Neural cell (in vitro differentiated cells): ENCODE results near the gene TTC22. TPM values are rescaled to one million over a fixed set of nuclear protein-coding genes. Genes with fewer than 3 reads are reported as not detected.

Source experiments
- H2AFZ ChIP-seq: fragments of 200-600, 300-800 bp; sonication (generic), shearing (Covaris generic); 2 replicates; pipeline ENCODE4 v1.6.0; 2014; ENCODE audit warnings: low read depth, mild to moderate bottlenecking, antibody characterized with exemption, low read length, moderate library complexity
- H3F3A ChIP-seq: fragments of 200-600 bp; shearing (Covaris generic); 2 replicates; pipeline ENCODE4 v1.6.1; 2016; ENCODE audit warnings: mild to moderate bottlenecking, moderate library complexity, mixed read lengths, antibody characterized with exemption, low read length; ENCODE audit not compliant: insufficient read depth, poor library complexity, severe bottlenecking
- H3K27ac ChIP-seq: fragments of 200-600, 300-800 bp; sonication (generic), shearing (Covaris generic); 2 replicates; pipeline ENCODE4 v1.5.1; 2014; ENCODE audit warnings: mild to moderate bottlenecking, low read length, moderate library complexity
- H3K27me3 ChIP-seq: fragments of 300-800, 200-600 bp; sonication (generic), shearing (Covaris generic); 2 replicates; pipeline ENCODE4 v1.6.0; 2014; ENCODE audit warnings: mild to moderate bottlenecking, low read depth, low read length, moderate library complexity; ENCODE audit not compliant: insufficient read depth
- H3K36me3 ChIP-seq: fragments of 300-800, 200-600 bp; sonication (generic), shearing (Covaris generic); 2 replicates; pipeline ENCODE4 v1.5.1; 2014; ENCODE audit warnings: mild to moderate bottlenecking, antibody characterized with exemption, low read length, moderate library complexity; ENCODE audit not compliant: insufficient read depth
- H3K4me2 ChIP-seq: fragments of 300-800, 200-600 bp; sonication (generic), shearing (Covaris generic); 2 replicates; pipeline ENCODE4 v1.6.0; 2014; ENCODE audit warnings: mild to moderate bottlenecking, low read length
- H3K4me3 ChIP-seq: fragments of 300-800, 200-600 bp; sonication (generic), shearing (Covaris generic); 2 replicates; pipeline ENCODE4 v1.5.1; 2014; ENCODE audit warnings: mild to moderate bottlenecking, low read length, moderate library complexity
- H3K79me2 ChIP-seq: fragments of 200-600 bp; shearing (Covaris generic); replicated peaks from 2 replicates; pipeline ENCODE4 v1.6.0; 2014; ENCODE audit warnings: mild to moderate bottlenecking, low read length, moderate library complexity; ENCODE audit not compliant: insufficient read depth
- H3K9ac ChIP-seq: fragments of 300-800, 200-600 bp; sonication (generic), shearing (Covaris generic); 2 replicates; pipeline ENCODE4 v1.6.1; 2016; ENCODE audit warnings: mild to moderate bottlenecking, low read length, mixed read lengths
- H3K9me2 ChIP-seq: fragments of 200-600 bp; shearing (Covaris generic); 2 replicates; pipeline ENCODE4 v1.6.1; 2016; ENCODE audit warnings: mild to moderate bottlenecking, low read length, mixed read lengths; ENCODE audit not compliant: insufficient read depth
- H3K9me3 ChIP-seq: fragments of 200-600, 300-800 bp; sonication (generic), shearing (Covaris generic); 2 replicates; pipeline ENCODE4 v1.6.1; 2016; ENCODE audit warnings: mild to moderate bottlenecking, mixed run types, low read length, moderate library complexity, mixed read lengths
- H4K20me1 ChIP-seq: fragments of 200-600 bp; shearing (Covaris generic); 2 replicates; pipeline ENCODE4 v1.6.1; 2016; ENCODE audit warnings: mild to moderate bottlenecking, mixed run types; ENCODE audit not compliant: insufficient read depth
- EP300 ChIP-seq: fragments of 450-650 bp; conservative IDR thresholded peaks from 2 replicates; pipeline ENCODE4 v1.6.1; 2014; ENCODE audit warnings: antibody characterized with exemption, mild to moderate bottlenecking, moderate library complexity; ENCODE audit not compliant: poor library complexity, severe bottlenecking
- EZH2 ChIP-seq: fragments of 200-600, 300-800 bp; shearing (Covaris generic), sonication (generic); IDR thresholded peaks from 2 replicates; pipeline ENCODE4 v1.6.1; 2014; ENCODE audit warnings: antibody characterized with exemption, low read length, borderline replicate concordance, mild to moderate bottlenecking; ENCODE audit not compliant: insufficient read depth, poor library complexity, severe bottlenecking
- MXI1 ChIP-seq: fragments of 450-650 bp; conservative IDR thresholded peaks from 2 replicates; pipeline ENCODE4 v1.6.1; 2014; ENCODE audit warnings: antibody characterized with exemption, mild to moderate bottlenecking; ENCODE audit not compliant: poor library complexity, severe bottlenecking
- POLR2AphosphoS5 ChIP-seq: IDR thresholded peaks from 2 replicates; pipeline ENCODE4 v1.6.1; 2012
- RAD21 ChIP-seq: fragments of 450-650 bp; conservative IDR thresholded peaks from 2 replicates; pipeline ENCODE4 v1.6.1; 2014; ENCODE audit warnings: antibody characterized with exemption, mild to moderate bottlenecking, moderate library complexity
- SMC3 ChIP-seq: fragments of 450-650 bp; conservative IDR thresholded peaks from 2 replicates; pipeline ENCODE4 v1.6.1; 2014; ENCODE audit warnings: antibody characterized with exemption, mild to moderate bottlenecking, moderate library complexity; ENCODE audit not compliant: poor library complexity
- TAF1 ChIP-seq: IDR thresholded peaks from 2 replicates; pipeline ENCODE4 v1.6.1; 2012; ENCODE audit warnings: low read depth
- polyA plus RNA-seq: library from polyadenylated mRNA; depleted of rRNA; stranded (reverse); fragments of >200 nt; gene quantifications from 2 replicates; pipeline ENCODE4 v1.2.3, GENCODE V29; 2014
- TF ChIP-seq, protein P1 (sequence below): fragments of 450-650 bp; IDR thresholded peaks from 2 replicates; pipeline ENCODE4 v1.5.1; 2014; ENCODE audit warnings: antibody characterized with exemption, mild to moderate bottlenecking, moderate library complexity; ENCODE audit not compliant: poor library complexity, severe bottlenecking
- TF ChIP-seq, protein P2 (sequence below): IDR thresholded peaks from 2 replicates; pipeline ENCODE4 v1.6.1; 2012; ENCODE audit warnings: borderline replicate concordance

The TTC22 gene
- polyA plus RNA-seq, 1 donor from 2014 or later, result not detected

DNA sequence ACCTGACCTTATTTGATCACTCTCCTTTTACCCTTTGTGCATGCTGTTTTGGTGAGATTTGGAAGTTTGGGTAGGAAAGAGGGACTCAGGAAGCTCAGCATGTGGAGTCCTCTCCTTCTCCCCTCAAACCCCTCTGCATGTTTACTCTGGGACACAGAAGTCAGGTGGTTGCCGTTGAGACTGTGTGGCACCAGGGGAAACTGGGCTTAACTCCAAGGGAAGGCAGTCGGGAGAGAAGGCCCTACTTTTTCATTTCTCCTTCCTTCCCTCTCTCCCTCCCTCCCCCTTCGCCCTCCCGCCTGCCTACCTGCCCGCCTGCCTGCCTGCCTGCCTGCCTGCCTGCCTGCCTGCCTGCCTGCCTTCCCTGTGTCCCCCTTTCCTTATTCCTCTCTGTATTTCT is 34.8 kb upstream of the TTC22 start:
- H3K9me2 ChIP-seq, result no peaks in the 10 kb centered on the region
- TF ChIP-seq TAF1 (no peak), EZH2 (no peak), POLR2AphosphoS5 (no peak), EP300 (no peak), RAD21 (no peak), MXI1 (no peak), SMC3 (no peak)
- TF ChIP-seq, protein P1, sequence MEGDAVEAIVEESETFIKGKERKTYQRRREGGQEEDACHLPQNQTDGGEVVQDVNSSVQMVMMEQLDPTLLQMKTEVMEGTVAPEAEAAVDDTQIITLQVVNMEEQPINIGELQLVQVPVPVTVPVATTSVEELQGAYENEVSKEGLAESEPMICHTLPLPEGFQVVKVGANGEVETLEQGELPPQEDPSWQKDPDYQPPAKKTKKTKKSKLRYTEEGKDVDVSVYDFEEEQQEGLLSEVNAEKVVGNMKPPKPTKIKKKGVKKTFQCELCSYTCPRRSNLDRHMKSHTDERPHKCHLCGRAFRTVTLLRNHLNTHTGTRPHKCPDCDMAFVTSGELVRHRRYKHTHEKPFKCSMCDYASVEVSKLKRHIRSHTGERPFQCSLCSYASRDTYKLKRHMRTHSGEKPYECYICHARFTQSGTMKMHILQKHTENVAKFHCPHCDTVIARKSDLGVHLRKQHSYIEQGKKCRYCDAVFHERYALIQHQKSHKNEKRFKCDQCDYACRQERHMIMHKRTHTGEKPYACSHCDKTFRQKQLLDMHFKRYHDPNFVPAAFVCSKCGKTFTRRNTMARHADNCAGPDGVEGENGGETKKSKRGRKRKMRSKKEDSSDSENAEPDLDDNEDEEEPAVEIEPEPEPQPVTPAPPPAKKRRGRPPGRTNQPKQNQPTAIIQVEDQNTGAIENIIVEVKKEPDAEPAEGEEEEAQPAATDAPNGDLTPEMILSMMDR, result no peak
- TF ChIP-seq, protein P2, sequence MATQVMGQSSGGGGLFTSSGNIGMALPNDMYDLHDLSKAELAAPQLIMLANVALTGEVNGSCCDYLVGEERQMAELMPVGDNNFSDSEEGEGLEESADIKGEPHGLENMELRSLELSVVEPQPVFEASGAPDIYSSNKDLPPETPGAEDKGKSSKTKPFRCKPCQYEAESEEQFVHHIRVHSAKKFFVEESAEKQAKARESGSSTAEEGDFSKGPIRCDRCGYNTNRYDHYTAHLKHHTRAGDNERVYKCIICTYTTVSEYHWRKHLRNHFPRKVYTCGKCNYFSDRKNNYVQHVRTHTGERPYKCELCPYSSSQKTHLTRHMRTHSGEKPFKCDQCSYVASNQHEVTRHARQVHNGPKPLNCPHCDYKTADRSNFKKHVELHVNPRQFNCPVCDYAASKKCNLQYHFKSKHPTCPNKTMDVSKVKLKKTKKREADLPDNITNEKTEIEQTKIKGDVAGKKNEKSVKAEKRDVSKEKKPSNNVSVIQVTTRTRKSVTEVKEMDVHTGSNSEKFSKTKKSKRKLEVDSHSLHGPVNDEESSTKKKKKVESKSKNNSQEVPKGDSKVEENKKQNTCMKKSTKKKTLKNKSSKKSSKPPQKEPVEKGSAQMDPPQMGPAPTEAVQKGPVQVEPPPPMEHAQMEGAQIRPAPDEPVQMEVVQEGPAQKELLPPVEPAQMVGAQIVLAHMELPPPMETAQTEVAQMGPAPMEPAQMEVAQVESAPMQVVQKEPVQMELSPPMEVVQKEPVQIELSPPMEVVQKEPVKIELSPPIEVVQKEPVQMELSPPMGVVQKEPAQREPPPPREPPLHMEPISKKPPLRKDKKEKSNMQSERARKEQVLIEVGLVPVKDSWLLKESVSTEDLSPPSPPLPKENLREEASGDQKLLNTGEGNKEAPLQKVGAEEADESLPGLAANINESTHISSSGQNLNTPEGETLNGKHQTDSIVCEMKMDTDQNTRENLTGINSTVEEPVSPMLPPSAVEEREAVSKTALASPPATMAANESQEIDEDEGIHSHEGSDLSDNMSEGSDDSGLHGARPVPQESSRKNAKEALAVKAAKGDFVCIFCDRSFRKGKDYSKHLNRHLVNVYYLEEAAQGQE, result no peak
- H4K20me1 ChIP-seq, result no peaks in the 10 kb centered on the region
- H3K79me2 ChIP-seq, result no peaks in the 10 kb centered on the region
- no peaks in the 10 kb centered on the region for H3K9me3 ChIP-seq
- no peaks in the 10 kb centered on the region for H3K27me3 ChIP-seq
- H3K27ac ChIP-seq, result no peak overlapping the region
- no peaks in the 10 kb centered on the region for H3K36me3 ChIP-seq
- no peaks in the 10 kb centered on the region for H3F3A ChIP-seq
- H3K4me3 ChIP-seq, result no peak overlapping the region
- no peak overlapping the region for H2AFZ ChIP-seq
- no peak overlapping the region for H3K4me2 ChIP-seq
- H3K9ac ChIP-seq, result no peak overlapping the region

DNA sequence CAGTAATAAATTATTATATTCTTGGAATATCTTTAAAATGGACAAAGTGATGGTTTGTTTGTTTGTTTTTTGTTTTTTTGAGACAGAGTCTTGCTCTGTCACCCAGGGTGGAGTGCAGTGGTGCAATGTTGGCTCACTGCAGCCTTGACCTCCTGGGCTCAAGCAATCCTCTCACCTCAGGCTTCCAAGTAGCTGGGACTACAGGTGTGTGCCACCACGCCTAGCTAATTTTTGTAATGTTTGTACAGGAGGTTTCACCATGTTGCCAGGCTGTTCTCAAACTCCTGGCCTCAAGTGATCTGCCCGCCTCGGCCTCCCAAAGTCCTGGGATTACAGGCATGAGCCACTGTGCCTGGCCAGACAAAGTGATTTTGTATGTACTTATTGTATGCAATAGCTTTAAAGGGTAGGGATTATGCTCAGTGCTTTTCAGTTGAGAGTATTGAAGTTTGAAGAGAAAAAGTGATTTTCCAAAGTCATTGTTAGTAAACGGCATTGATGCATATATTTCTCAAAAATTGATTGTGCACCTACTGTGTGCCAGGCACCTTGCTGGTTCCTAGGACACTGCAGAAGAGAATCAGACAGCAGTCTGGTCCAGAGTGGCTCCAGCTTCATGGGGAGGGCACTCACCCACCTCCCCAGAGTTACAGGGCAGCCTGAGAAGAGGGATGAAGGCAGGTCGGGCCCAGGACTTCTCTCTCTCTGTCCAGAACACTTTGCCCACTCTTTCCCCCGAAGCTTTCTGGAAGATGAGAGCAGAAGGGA is 34.2 kb upstream of the TTC22 start:
- Histone ChIP-seq H3K9ac (no peak overlapping the region), H3K9me2 (no peaks in the 10 kb centered on the region), H4K20me1 (no peaks in the 10 kb centered on the region), H3K27ac (no peak overlapping the region), H3K79me2 (no peaks in the 10 kb centered on the region), H2AFZ (no peak overlapping the region), H3K36me3 (no peaks in the 10 kb centered on the region), H3K4me2 (no peak overlapping the region), H3F3A (no peaks in the 10 kb centered on the region), H3K4me3 (no peak overlapping the region), H3K27me3 (no peaks in the 10 kb centered on the region), H3K9me3 (no peaks in the 10 kb centered on the region)
- TF ChIP-seq SMC3 (no peak), EP300 (no peak)
- TF ChIP-seq, protein P2, result no peak
